Heart right ventricle (tissue), 16 donors: ENCODE data around the gene CST8. TPM values are rescaled to one million over a fixed set of nuclear protein-coding genes. Genes with fewer than 3 reads are reported as not detected.

ENCODE experiments used
- ATAC-seq, 8 donors: fragments of 200-7000 bp; cut with Tn5 transposase; one replicate each; pipeline ENCODE4 v1.9.1; 2020; ENCODE audit warnings: mild to moderate bottlenecking in 8 of 8, moderate library complexity in 8 of 8, moderate number of reproducible peaks in 1 of 8
- DNase-seq, 2 donors: peaks; one replicate each; pipeline ENCODE4 v3.0.0-alpha.2; 2020
- H3K27ac ChIP-seq, 10 donors: fragments of 200-600 bp; sonication (generic) in 2 of 10; one replicate each; pipeline versions ENCODE4 v1.5.0 to v1.8.0; 2020 to 2022; ENCODE audit warnings: mild to moderate bottlenecking in 3 of 10
- H3K27me3 ChIP-seq, 7 donors: fragments of 200-600 bp; one replicate each; pipeline ENCODE4 v1.8.0; 2021 to 2022; ENCODE audit warnings: mild to moderate bottlenecking in 2 of 7
- H3K36me3 ChIP-seq, 9 donors: fragments of 200-600 bp; sonication (generic) in 1 of 9; one replicate each; pipeline versions ENCODE4 v1.5.0 to v1.8.0; 2020 to 2022; ENCODE audit warnings: mild to moderate bottlenecking in 2 of 9
- H3K4me1 ChIP-seq, 9 donors: fragments of 200-600 bp; sonication (generic) in 1 of 9; one replicate each; pipeline versions ENCODE4 v1.5.0 to v1.8.0; 2020 to 2022; ENCODE audit warnings: mild to moderate bottlenecking in 4 of 9
- H3K4me3 ChIP-seq, 10 donors: fragments of 200-600 bp; sonication (generic) in 2 of 10; one replicate each; pipeline versions ENCODE4 v1.5.0 to v1.8.0; 2020 to 2022; ENCODE audit warnings: mild to moderate bottlenecking in 7 of 10, moderate library complexity in 2 of 10
- H3K9me3 ChIP-seq, 11 donors: fragments of 200-600 bp in 10 of 11; sonication (generic) in 2 of 11; one replicate each; pipeline versions ENCODE4 v1.5.0 to v1.8.0; 2013 to 2022; ENCODE audit warnings: mild to moderate bottlenecking in 2 of 11, control low read depth in 1 of 11, moderate library complexity in 1 of 11
- CTCF ChIP-seq, 9 donors: fragments of 200-600 bp; sonication (generic) in 2 of 9; IDR thresholded peaks; one replicate each; pipeline versions ENCODE4 v1.5.0 to v1.8.0; 2021 to 2022; ENCODE audit warnings: antibody characterized with exemption in 9 of 9, mild to moderate bottlenecking in 5 of 9, moderate library complexity in 1 of 9
- WGBS, 2 donors: extraction: QIAGEN DNeasy Blood & Tissue Kit; methylation state at CpG; one replicate each; pipeline ENCODE4 v1.1.7; 2013; ENCODE audit warnings: inconsistent platforms in 1 of 2; 5-methylcytosine and 5-hydroxymethylcytosine counted together
- intact Hi-C, 10 donors: fragments of 100-400 bp; cut with DNase I; formaldehyde crosslinking; loops; one replicate each; pipeline versions ENCODE4 v1.11.1 to v1.14.2; 2022
- polyA plus RNA-seq, 2 donors: library from polyadenylated mRNA; stranded (reverse); fragments of 200-250 nt; gene quantifications; one replicate each; pipeline ENCODE4 v1.2.3, GENCODE V29; 2013
- total RNA-seq, 10 donors: library from RNA; stranded (reverse); fragmentation: NEBNext Ultra II Directional in 3 of 10; extraction: Animal tissue kit (Norgen Biotek cat#: 25700) in 3 of 10; gene quantifications; one replicate each; pipeline versions ENCODE4 v1.2.1 to v1.2.4, GENCODE V29; 2021 to 2023
- donor health status: Arrhythmogenic right ventricular cardiomyopathy.
- donor health status: ischemic (EF 13 %, LVEDD 7.1; RV severe dilation, severe dysfunction).
- donor health status: healthy with polysubstance abuse.
- donor health status: DM: no; HTN: yes; CAD: no.
- donor health status: DM: no; HTN: no; CAD: no.
- donor health status: ischemic (EF 25% LVEDD 6.9; RV normal size, moderate dysfunction).
- donor health status: ischemic (EF 25% LVEDD 5.7; RV mildly dilated, moderate dysfunction).
- donor health status: healthy.
- donor health status: DM: yes; HTN: yes; CAD: no.
- donor health status: Ischemic cardiomyopathy.
- donor health status: ischemic (EF 35%, LVEDD 5.7; RV mildly dilated, moderate dysfunction).
- donor health status: nonischemic (EF 11% LVEDD 7.7; RV severe dilation, severe dysfunction).
- donor health status: DM: yes; HTN: yes; CAD: no.
- donor health status: PGD.
- donor health status: ischemic (EF 29% LVEDD 5.4; RV normal size, mild dysfunction).
- donor health status: nonischemic (EF 23%, LVEDD 6.1; RV moderate dilation, normal function).

The CST8 gene
- total and polyA plus RNA-seq, 12 donors: not detected

- intact Hi-C loops: no loop called here
- Histone ChIP-seq H3K9me3 (no peaks in the 10 kb centered on the region), H3K4me1 (no peaks in the 10 kb centered on the region), H3K4me3 (no peak overlapping the region), H3K36me3 (no peaks in the 10 kb centered on the region), H3K27ac (no peak overlapping the region), H3K27me3 (peaks cover 0 to 23% (median 8%) of the 10 kb centered on the region in 7 donors)
- TF ChIP-seq CTCF (IDR thresholded peaks at IDR 0.05): no peak
- WGBS, 2 donors: 62 to 68% methylated on average over 6 of the region's 6 CpGs
- DNase-seq (no peak), ATAC-seq (no peak)
These were observed 16.4 kb downstream of the CST8 start for GRCh38 chr20:23507346-23507745.

- Histone ChIP-seq H3K27ac (no peak overlapping the region), H3K4me1 (no peaks in the 10 kb centered on the region), H3K36me3 (no peaks in the 10 kb centered on the region), H3K4me3 (no peak overlapping the region), H3K27me3 (peaks cover 0 to 21% (median 5%) of the 10 kb centered on the region in 7 donors), H3K9me3 (no peaks in the 10 kb centered on the region)
- 55 to 56% methylated on average over 8 of the region's 8 CpGs for WGBS, 2 donors
- no peak for TF ChIP-seq CTCF (IDR thresholded peaks at IDR 0.05)
- no peak for DNase-seq
- intact Hi-C loops: no loop called here
- ATAC-seq: no peak
These were observed 17.7 kb downstream of the CST8 start for GRCh38 chr20:23508449-23509229.

- Histone ChIP-seq H3K4me1 (no peaks in the 10 kb centered on the region), H3K27me3 (peaks cover 0 to 17% (median 0%) of the 10 kb centered on the region in 7 donors), H3K9me3 (no peaks in the 10 kb centered on the region), H3K36me3 (no peaks in the 10 kb centered on the region), H3K27ac (no peak overlapping the region), H3K4me3 (no peak overlapping the region)
- TF ChIP-seq CTCF (IDR thresholded peaks at IDR 0.05): no peak
- no peak for ATAC-seq
- intact Hi-C loops: no loop called here
- DNase-seq: no peak
- WGBS, 2 donors: 71% methylated on average over 10 of the region's 10 CpGs
These were observed 18.5 kb downstream of the CST8 start for GRCh38 chr20:23509247-23509913.

- WGBS, 2 donors: 87 to 91% methylated on average over 12 of the region's 12 CpGs
- ATAC-seq (no peak), DNase-seq (no peak)
- intact Hi-C loops: no loop called here
- Histone ChIP-seq H3K36me3 (no peaks in the 10 kb centered on the region), H3K27ac (no peak overlapping the region), H3K4me1 (no peaks in the 10 kb centered on the region), H3K9me3 (no peaks in the 10 kb centered on the region), H3K4me3 (no peak overlapping the region), H3K27me3 (peaks cover 0 to 17% (median 0%) of the 10 kb centered on the region in 7 donors)
- TF ChIP-seq CTCF (IDR thresholded peaks at IDR 0.05): no peak
These were observed 19.2 kb downstream of the CST8 start for GRCh38 chr20:23510000-23510590.
